Measurements from ENCODE around the gene SYPL1.

Gene SYPL1

GRCh38 chr7:106120500-106120899 lies 8.4 kb upstream of the SYPL1 start:
- Histone ChIP-seq H3K27me3 (ENCODE audit: control insufficient read depth, insufficient read depth, low read length) (no peaks in the 10 kb centered on the region), H3K4me1 (ENCODE audit: control insufficient read depth, insufficient read depth, low read length) (peaks cover 10% of the 10 kb centered on the region), H3K36me3 (ENCODE audit: control insufficient read depth, insufficient read depth, low read length) (no peaks in the 10 kb centered on the region), H3K9me3 (ENCODE audit: control insufficient read depth, insufficient read depth, low read length) (no peaks in the 10 kb centered on the region), H3K9ac (ENCODE audit: low read depth, low read length) (no peak overlapping the region), H3K27ac (ENCODE audit: low read depth, low read length) (no peak overlapping the region), H3K4me3 (ENCODE audit: low read depth, low read length) (no peak overlapping the region)

- H3K9ac ChIP-seq (ENCODE audit: low read depth, low read length): no peak overlapping the region
- H3K4me1 ChIP-seq (ENCODE audit: control insufficient read depth, insufficient read depth, low read length): peaks cover 10% of the 10 kb centered on the region
- H3K36me3 ChIP-seq (ENCODE audit: control insufficient read depth, insufficient read depth, low read length): no peaks in the 10 kb centered on the region
- H3K4me3 ChIP-seq (ENCODE audit: low read depth, low read length): no peak overlapping the region
- no peak overlapping the region for H3K27ac ChIP-seq (ENCODE audit: low read depth, low read length)
- H3K27me3 ChIP-seq (ENCODE audit: control insufficient read depth, insufficient read depth, low read length): no peaks in the 10 kb centered on the region
- no peaks in the 10 kb centered on the region for H3K9me3 ChIP-seq (ENCODE audit: control insufficient read depth, insufficient read depth, low read length)
Measured at GRCh38 chr7:106119719-106120118, 7.6 kb upstream of the SYPL1 start.

GRCh38 chr7:106117786-106118544 lies 5.9 kb upstream of the SYPL1 start:
- H3K36me3 ChIP-seq (ENCODE audit: control insufficient read depth, insufficient read depth, low read length): no peaks in the 10 kb centered on the region
- no peak overlapping the region for H3K27ac ChIP-seq (ENCODE audit: low read depth, low read length)
- H3K9ac ChIP-seq (ENCODE audit: low read depth, low read length): no peak overlapping the region
- no peaks in the 10 kb centered on the region for H3K27me3 ChIP-seq (ENCODE audit: control insufficient read depth, insufficient read depth, low read length)
- no peak overlapping the region for H3K4me3 ChIP-seq (ENCODE audit: low read depth, low read length)
- peaks cover 12% of the 10 kb centered on the region for H3K4me1 ChIP-seq (ENCODE audit: control insufficient read depth, insufficient read depth, low read length)
- no peaks in the 10 kb centered on the region for H3K9me3 ChIP-seq (ENCODE audit: control insufficient read depth, insufficient read depth, low read length)

- Histone ChIP-seq H3K9ac (ENCODE audit: low read depth, low read length) (no peak overlapping the region), H3K9me3 (ENCODE audit: control insufficient read depth, insufficient read depth, low read length) (no peaks in the 10 kb centered on the region), H3K4me1 (ENCODE audit: control insufficient read depth, insufficient read depth, low read length) (peaks cover 16% of the 10 kb centered on the region), H3K36me3 (ENCODE audit: control insufficient read depth, insufficient read depth, low read length) (no peaks in the 10 kb centered on the region), H3K27me3 (ENCODE audit: control insufficient read depth, insufficient read depth, low read length) (peaks cover under 1% of the 10 kb centered on the region; the same call in 1 of the 2 replicates), H3K4me3 (ENCODE audit: low read depth, low read length) (no peak overlapping the region), H3K27ac (ENCODE audit: low read depth, low read length) (no peak overlapping the region)
Measured at GRCh38 chr7:106116161-106116704, 4.1 kb upstream of the SYPL1 start.

GRCh38 chr7:106114716-106115383 lies 2.7 kb upstream of the SYPL1 start:
- no peaks in the 10 kb centered on the region for H3K9me3 ChIP-seq (ENCODE audit: control insufficient read depth, insufficient read depth, low read length)
- peaks cover 23% of the 10 kb centered on the region for H3K4me1 ChIP-seq (ENCODE audit: control insufficient read depth, insufficient read depth, low read length)
- H3K36me3 ChIP-seq (ENCODE audit: control insufficient read depth, insufficient read depth, low read length): no peaks in the 10 kb centered on the region
- no peak overlapping the region for H3K9ac ChIP-seq (ENCODE audit: low read depth, low read length)
- no peak overlapping the region for H3K4me3 ChIP-seq (ENCODE audit: low read depth, low read length)
- H3K27ac ChIP-seq (ENCODE audit: low read depth, low read length): no peak overlapping the region
- peaks cover 3% of the 10 kb centered on the region; the same call in 1 of the 2 replicates for H3K27me3 ChIP-seq (ENCODE audit: control insufficient read depth, insufficient read depth, low read length)

GRCh38 chr7:106112972-106113421 lies 885 bp upstream of the SYPL1 start:
- no peaks in the 10 kb centered on the region for H3K9me3 ChIP-seq (ENCODE audit: control insufficient read depth, insufficient read depth, low read length)
- peaks cover 34% of the 10 kb centered on the region for H3K4me1 ChIP-seq (ENCODE audit: control insufficient read depth, insufficient read depth, low read length)
- peak overlapping the region; percentile 66 for H3K4me3 ChIP-seq (ENCODE audit: low read depth, low read length)
- peaks cover 3% of the 10 kb centered on the region; the same call in 1 of the 2 replicates for H3K27me3 ChIP-seq (ENCODE audit: control insufficient read depth, insufficient read depth, low read length)
- H3K27ac ChIP-seq (ENCODE audit: low read depth, low read length): no peak overlapping the region
- no peak overlapping the region for H3K9ac ChIP-seq (ENCODE audit: low read depth, low read length)
- H3K36me3 ChIP-seq (ENCODE audit: control insufficient read depth, insufficient read depth, low read length): no peaks in the 10 kb centered on the region

- Histone ChIP-seq H3K27ac (ENCODE audit: low read depth, low read length) (peak overlapping the region; percentile 91), H3K9ac (ENCODE audit: low read depth, low read length) (peak overlapping the region; percentile 84), H3K36me3 (ENCODE audit: control insufficient read depth, insufficient read depth, low read length) (no peaks in the 10 kb centered on the region), H3K4me1 (ENCODE audit: control insufficient read depth, insufficient read depth, low read length) (peaks cover 34% of the 10 kb centered on the region), H3K9me3 (ENCODE audit: control insufficient read depth, insufficient read depth, low read length) (no peaks in the 10 kb centered on the region), H3K27me3 (ENCODE audit: control insufficient read depth, insufficient read depth, low read length) (peaks cover 3% of the 10 kb centered on the region; the same call in 1 of the 2 replicates), H3K4me3 (ENCODE audit: low read depth, low read length) (peak overlapping the region; percentile 96)
Measured at GRCh38 chr7:106111655-106112117, 426 bp downstream of the SYPL1 start.

- Histone ChIP-seq H3K36me3 (ENCODE audit: control insufficient read depth, insufficient read depth, low read length) (no peaks in the 10 kb centered on the region), H3K27me3 (ENCODE audit: control insufficient read depth, insufficient read depth, low read length) (peaks cover 3% of the 10 kb centered on the region; the same call in 1 of the 2 replicates), H3K27ac (ENCODE audit: low read depth, low read length) (peak overlapping the region; percentile 91), H3K4me1 (ENCODE audit: control insufficient read depth, insufficient read depth, low read length) (peaks cover 34% of the 10 kb centered on the region), H3K9me3 (ENCODE audit: control insufficient read depth, insufficient read depth, low read length) (no peaks in the 10 kb centered on the region), H3K4me3 (ENCODE audit: low read depth, low read length) (peak overlapping the region; percentile 96), H3K9ac (ENCODE audit: low read depth, low read length) (peak overlapping the region; percentile 84)
Measured at GRCh38 chr7:106110885-106111654, 1.0 kb downstream of the SYPL1 start.

GRCh38 chr7:106110238-106110560 lies 1.9 kb downstream of the SYPL1 start:
- H3K9me3 ChIP-seq (ENCODE audit: control insufficient read depth, insufficient read depth, low read length): no peaks in the 10 kb centered on the region
- no peak overlapping the region for H3K27ac ChIP-seq (ENCODE audit: low read depth, low read length)
- peak overlapping the region; percentile 96 for H3K4me3 ChIP-seq (ENCODE audit: low read depth, low read length)
- H3K4me1 ChIP-seq (ENCODE audit: control insufficient read depth, insufficient read depth, low read length): peaks cover 34% of the 10 kb centered on the region
- no peaks in the 10 kb centered on the region for H3K36me3 ChIP-seq (ENCODE audit: control insufficient read depth, insufficient read depth, low read length)
- peaks cover 3% of the 10 kb centered on the region; the same call in 1 of the 2 replicates for H3K27me3 ChIP-seq (ENCODE audit: control insufficient read depth, insufficient read depth, low read length)
- no peak overlapping the region for H3K9ac ChIP-seq (ENCODE audit: low read depth, low read length)

- peaks cover 3% of the 10 kb centered on the region; the same call in 1 of the 2 replicates for H3K27me3 ChIP-seq (ENCODE audit: control insufficient read depth, insufficient read depth, low read length)
- H3K4me1 ChIP-seq (ENCODE audit: control insufficient read depth, insufficient read depth, low read length): peaks cover 34% of the 10 kb centered on the region
- peak overlapping the region; percentile 96 for H3K4me3 ChIP-seq (ENCODE audit: low read depth, low read length)
- no peaks in the 10 kb centered on the region for H3K9me3 ChIP-seq (ENCODE audit: control insufficient read depth, insufficient read depth, low read length)
- H3K27ac ChIP-seq (ENCODE audit: low read depth, low read length): no peak overlapping the region
- no peak overlapping the region for H3K9ac ChIP-seq (ENCODE audit: low read depth, low read length)
- H3K36me3 ChIP-seq (ENCODE audit: control insufficient read depth, insufficient read depth, low read length): no peaks in the 10 kb centered on the region
Measured at GRCh38 chr7:106109521-106110237, 2.4 kb downstream of the SYPL1 start.

Data from HUES48 (cell line).